GM10266 (cell line): Measurements from ENCODE around the gene ACSL3.
A peak's percentile ranks its signal among the peaks of the same experiment; 100 is the strongest.

Source experiments
- DNase-seq: peaks from one replicate; pipeline ENCODE4 v3.0.0; 2012; ENCODE audit errors: extremely low spot score
- TF ChIP-seq, protein P1 (sequence below): IDR thresholded peaks from 2 replicates; pipeline ENCODE4 v1.5.1; 2012; ENCODE audit warnings: mild to moderate bottlenecking, low read depth; ENCODE audit not compliant: control insufficient read depth, insufficient read depth; ENCODE audit errors: missing control alignments

ACSL3 gene

GRCh38 chr2:222976521-222977061 is 115.8 kb downstream of the ACSL3 start:
- TF ChIP-seq, protein P1, sequence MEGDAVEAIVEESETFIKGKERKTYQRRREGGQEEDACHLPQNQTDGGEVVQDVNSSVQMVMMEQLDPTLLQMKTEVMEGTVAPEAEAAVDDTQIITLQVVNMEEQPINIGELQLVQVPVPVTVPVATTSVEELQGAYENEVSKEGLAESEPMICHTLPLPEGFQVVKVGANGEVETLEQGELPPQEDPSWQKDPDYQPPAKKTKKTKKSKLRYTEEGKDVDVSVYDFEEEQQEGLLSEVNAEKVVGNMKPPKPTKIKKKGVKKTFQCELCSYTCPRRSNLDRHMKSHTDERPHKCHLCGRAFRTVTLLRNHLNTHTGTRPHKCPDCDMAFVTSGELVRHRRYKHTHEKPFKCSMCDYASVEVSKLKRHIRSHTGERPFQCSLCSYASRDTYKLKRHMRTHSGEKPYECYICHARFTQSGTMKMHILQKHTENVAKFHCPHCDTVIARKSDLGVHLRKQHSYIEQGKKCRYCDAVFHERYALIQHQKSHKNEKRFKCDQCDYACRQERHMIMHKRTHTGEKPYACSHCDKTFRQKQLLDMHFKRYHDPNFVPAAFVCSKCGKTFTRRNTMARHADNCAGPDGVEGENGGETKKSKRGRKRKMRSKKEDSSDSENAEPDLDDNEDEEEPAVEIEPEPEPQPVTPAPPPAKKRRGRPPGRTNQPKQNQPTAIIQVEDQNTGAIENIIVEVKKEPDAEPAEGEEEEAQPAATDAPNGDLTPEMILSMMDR, result no peak
- no peak for DNase-seq

DNA sequence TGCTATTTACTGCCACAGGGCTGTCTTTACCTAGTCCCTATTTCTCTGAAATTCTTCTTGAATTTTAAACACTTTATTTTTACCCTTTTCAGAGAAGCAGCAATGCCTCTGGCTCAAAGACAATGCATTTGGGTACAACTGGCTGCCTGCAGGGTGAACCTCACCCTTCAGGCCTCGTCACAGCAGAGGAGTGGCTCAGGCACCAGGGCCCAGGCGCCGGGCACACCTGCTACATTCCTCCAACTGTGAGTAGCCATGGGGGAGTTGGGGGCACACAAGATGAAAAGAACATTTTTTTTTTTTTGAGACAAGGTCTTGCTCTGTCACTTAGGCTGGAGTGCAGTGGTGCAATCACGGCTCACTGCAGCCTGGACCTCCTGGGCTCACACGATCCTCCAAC is 116.3 kb downstream of the ACSL3 start:
- DNase-seq, result no peak
- TF ChIP-seq, protein P1, result no peak

- TF ChIP-seq, protein P1, result no peak
- DNase-seq, result no peak
Measured at GRCh38 chr2:222978850-222979249, 118.0 kb downstream of the ACSL3 start.

- TF ChIP-seq, protein P1, result no peak
- DNase-seq, result no peak
Measured at GRCh38 chr2:222979484-222979883, 118.6 kb downstream of the ACSL3 start.

DNA sequence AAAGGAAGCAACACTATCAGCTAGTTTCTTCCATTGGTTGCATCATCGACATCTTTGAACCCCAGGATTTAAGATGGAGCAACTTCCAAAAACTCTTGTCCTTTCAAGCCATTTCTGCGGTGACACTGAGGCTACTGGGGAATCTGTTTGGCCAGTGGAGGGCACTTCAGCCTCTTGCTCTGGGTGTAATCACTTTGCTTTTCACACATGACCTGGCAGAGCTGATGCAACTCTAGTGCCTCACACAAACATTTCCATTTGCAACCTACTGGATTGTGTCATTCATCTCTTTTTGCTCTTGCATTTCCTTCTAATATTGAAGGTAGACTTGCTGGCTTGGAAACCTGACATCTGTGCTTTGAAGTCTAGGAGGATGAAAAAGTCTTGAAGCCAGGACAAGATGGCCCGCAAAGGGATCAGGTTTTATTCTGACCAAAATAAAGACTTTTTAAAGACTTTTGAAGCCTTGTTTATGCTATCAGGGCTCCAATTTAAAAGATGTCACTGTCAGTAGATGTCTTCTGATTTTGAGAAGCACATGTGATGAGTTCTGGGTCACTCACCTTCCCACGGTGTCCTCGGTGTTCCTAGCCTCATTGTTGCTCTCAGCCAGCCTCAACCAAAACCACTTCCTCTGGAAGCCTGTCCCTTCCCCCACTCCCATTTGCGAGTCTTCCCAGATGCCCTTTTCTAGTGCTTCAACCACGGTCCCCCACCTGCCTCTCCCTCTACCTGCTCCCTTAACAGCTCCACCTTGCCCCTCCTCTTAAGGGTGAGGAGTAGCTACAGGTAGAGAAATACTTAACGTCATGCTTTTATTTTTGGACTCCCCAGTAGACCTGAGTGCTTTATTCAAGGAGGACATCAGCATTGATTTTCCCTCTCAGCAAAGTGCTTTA is 121.4 kb downstream of the ACSL3 start:
- TF ChIP-seq, protein P1, result peak; percentile 40
- DNase-seq, result peak; percentile 29

DNA sequence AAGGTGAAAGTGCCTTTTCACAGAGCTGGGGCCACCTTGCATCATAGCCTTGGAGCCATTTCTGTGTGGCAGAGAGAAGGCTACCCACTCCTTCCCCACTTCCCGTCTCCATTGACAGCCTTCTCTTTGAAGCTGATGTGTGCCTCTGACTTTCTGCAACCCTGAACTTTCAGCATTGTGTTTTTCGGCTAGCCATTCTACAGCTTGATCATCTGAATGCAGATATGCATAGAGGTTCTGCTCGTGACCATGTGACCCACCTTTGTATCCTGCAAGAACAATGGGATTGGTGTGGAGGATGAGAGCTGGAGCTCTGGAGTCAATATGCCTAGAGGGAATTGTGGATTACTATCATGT is 122.1 kb downstream of the ACSL3 start:
- TF ChIP-seq, protein P1, result no peak
- DNase-seq, result no peak

GRCh38 chr2:222984908-222985307 is 124.1 kb downstream of the ACSL3 start:
- no peak for DNase-seq
- TF ChIP-seq, protein P1, result no peak
